Esophagus squamous epithelium (tissue), 5 donors: Measurements from ENCODE around the gene APOBEC3G. TPM values are rescaled to one million over a fixed set of nuclear protein-coding genes. Genes with fewer than 3 reads are reported as not detected.

ENCODE experiments used
- DNase-seq: peaks from one replicate; lab custom pipeline; 2025; lab: John Stamatoyannopoulos, UW
- H3K27ac ChIP-seq, 4 donors: fragments of 200-600 bp; sonication (generic); one replicate each; pipeline ENCODE4 v1.5.1; 2016 to 2019; ENCODE audit warnings: mild to moderate bottlenecking in 1 of 4
- H3K27me3 ChIP-seq, 4 donors: fragments of 200-600 bp; sonication (generic); 1 replicate in 3 of 4; 2 replicates in 1 of 4; pipeline versions ENCODE4 v1.5.1 to v1.6.0; 2017 to 2021; ENCODE audit warnings: antibody characterized with exemption in 1 of 4
- H3K36me3 ChIP-seq, 3 donors: fragments of 200-600 bp; sonication (generic); one replicate each; pipeline ENCODE4 v1.5.1; 2016 to 2019
- H3K4me1 ChIP-seq, 3 donors: fragments of 200-600 bp; sonication (generic); one replicate each; pipeline ENCODE4 v1.5.1; 2017 to 2019
- H3K4me3 ChIP-seq, 4 donors: fragments of 200-600 bp; sonication (generic); 1 replicate in 3 of 4; 2 replicates in 1 of 4; pipeline ENCODE4 v1.5.1; 2016 to 2019; ENCODE audit warnings: mild to moderate bottlenecking in 2 of 4, moderate library complexity in 1 of 4
- H3K9me3 ChIP-seq, 3 donors: fragments of 200-600 bp; sonication (generic); one replicate each; pipeline ENCODE4 v1.5.1; 2016 to 2019
- CTCF ChIP-seq, 6 experiments: fragments of 450-650 bp in 4 of 6; fragments of 200-600 bp in 2 of 6; sonication (generic) in 2 of 6; IDR thresholded peaks; one replicate each; pipeline ENCODE4 v1.5.1; 2016 to 2019; ENCODE audit warnings: antibody characterized with exemption in 6 of 6, mild to moderate bottlenecking in 4 of 6, moderate library complexity in 4 of 6
- POLR2A ChIP-seq, 4 donors: fragments of 450-650 bp; IDR thresholded peaks; one replicate each; pipeline ENCODE4 v1.6.1; 2017; ENCODE audit warnings: antibody characterized with exemption in 4 of 4, mild to moderate bottlenecking in 4 of 4, moderate library complexity in 3 of 4
- WGBS, 2 donors: methylation state at CpG; one replicate each; pipeline ENCODE4 v1.1.5; 2018; 5-methylcytosine and 5-hydroxymethylcytosine counted together
- intact Hi-C: fragments of 100-400 bp; cut with DNase I; formaldehyde crosslinking; loops from one replicate; pipeline ENCODE4 v1.15.0; 2022
- small RNA-seq, 4 donors: library from RNA; depleted of rRNA; stranded (forward); fragments of <200 nt; gene quantifications; one replicate each; pipeline ENCODE3, GENCODE V24; 2016
- total RNA-seq, 4 donors: library from RNA; depleted of rRNA; stranded (reverse); fragments of >200 nt; gene quantifications; one replicate each; pipeline ENCODE4 v1.1.0, GENCODE V29; 2016
- donor health status: DM: yes; HTN: yes; CAD: no.

APOBEC3G gene
- total RNA-seq, 4 donors from 2014 or later, result 0.91 to 12.1 (median 6.5) TPM

DNA sequence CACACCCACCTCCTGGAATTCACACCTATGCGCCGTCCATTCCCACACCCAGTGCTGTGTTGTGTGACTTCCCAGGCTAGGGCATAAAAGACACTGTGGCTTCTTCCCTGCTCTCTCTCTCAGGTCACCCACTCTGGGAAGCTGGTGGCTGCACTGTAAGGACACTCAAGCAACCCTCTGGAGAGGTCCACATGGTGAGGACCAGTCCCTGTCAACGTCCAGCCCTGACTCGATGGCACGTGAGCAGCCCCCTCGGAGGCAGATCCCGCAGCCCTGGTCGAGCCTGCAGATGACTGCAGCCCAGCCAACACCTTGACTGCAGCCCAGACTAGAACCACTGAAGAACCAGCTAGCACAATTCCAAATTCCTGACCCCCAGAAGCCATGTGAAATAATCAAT, 59.2 kb downstream of the APOBEC3G start:
- H3K27ac ChIP-seq, result no peak overlapping the region
- TF ChIP-seq CTCF (IDR thresholded peaks at IDR 0.05), result no peak
- TF ChIP-seq POLR2A (IDR thresholded peaks at IDR 0.05), result no peak
- DNase-seq, result no peak
- H3K9me3 ChIP-seq, result no peaks in the 10 kb centered on the region
- no peak overlapping the region for H3K4me3 ChIP-seq
- 71 to 72% methylated on average over 3 of the region's 8 CpGs for WGBS, 2 donors
- intact Hi-C loops, result no loop called here
- no peaks in the 10 kb centered on the region for H3K27me3 ChIP-seq
- peaks cover 0 to 21% (median 7%) of the 10 kb centered on the region in 3 donors for H3K4me1 ChIP-seq
- H3K36me3 ChIP-seq, result peaks cover 0 to 56% (median 7%) of the 10 kb centered on the region in 3 donors

Small RNA genes within 50 kb of the gene (small RNA-seq; reads per million reads assigned to genes)
- gene AL022318.2, result 0 reads per million in 4 donors
- gene COX5BP7, result 0 reads per million in 4 donors

Other genes starting within 250 kb of the APOBEC3G start
- 1 to 10 TPM in 1 of 4 donors, under 1 TPM in 3; 0.26 to 2.3 (median 0.63) TPM for gene NPTXR, start 233.2 kb upstream of the APOBEC3G start, total RNA-seq
- gene CBX6, start 205.1 kb upstream of the APOBEC3G start, total RNA-seq, result 10 to 100 TPM in 2 of 4 donors, 1 to 10 TPM in 2; 7.8 to 27.7 (median 11.8) TPM
- gene APOBEC3A, start 119.7 kb upstream of the APOBEC3G start, total RNA-seq, result 10 to 100 TPM in 1 of 4 donors, 1 to 10 TPM in 1, under 1 TPM in 2; 0.57 to 27.3 (median 1.3) TPM
- 1 to 10 TPM in 3 of 4 donors, not detected in 1; 1.1 to 5.3 (median 3.1) TPM for gene APOBEC3B, start 94.9 kb upstream of the APOBEC3G start, total RNA-seq
- gene APOBEC3C, start 63.0 kb upstream of the APOBEC3G start, total RNA-seq, result 10 to 100 TPM in 1 of 4 donors, 1 to 10 TPM in 3; 7.6 to 20.3 (median 9.0) TPM
- 1 to 10 TPM in 1 of 4 donors, under 1 TPM in 2, not detected in 1; 0.35 to 1.2 (median 0.76) TPM for gene APOBEC3D, start 56.1 kb upstream of the APOBEC3G start, total RNA-seq
- 1 to 10 TPM in 3 of 4 donors, under 1 TPM in 1; 0.44 to 2.7 (median 2.2) TPM for gene APOBEC3F, start 36.4 kb upstream of the APOBEC3G start, total RNA-seq
- gene APOBEC3H, start 20.0 kb downstream of the APOBEC3G start, total RNA-seq, result under 1 TPM in 2 of 4 donors, not detected in 2; 0.92 to 0.95 TPM
- 10 to 100 TPM in 3 of 4 donors, 1 to 10 TPM in 1; 4.7 to 56.1 (median 19.5) TPM for gene CBX7, start 75.4 kb downstream of the APOBEC3G start, total RNA-seq
- gene PDGFB, start 167.7 kb downstream of the APOBEC3G start, total RNA-seq, result 1 to 10 TPM; 1.2 to 6.3 (median 3.7) TPM
- 1,000 to 10,000 TPM; 1,469 to 2,891 (median 2,008) TPM for gene RPL3, start 242.3 kb downstream of the APOBEC3G start, total RNA-seq